Smooth muscle cell (in vitro differentiated cells): Measurements from ENCODE around the gene RASGRF2. TPM values are rescaled to one million over a fixed set of nuclear protein-coding genes. Genes with fewer than 3 reads are reported as not detected.
A peak's percentile ranks its signal among the peaks of the same experiment; 100 is the strongest.

Experiments
- DNase-seq: peaks from one replicate; lab custom pipeline; 2025; ENCODE audit not compliant: unreplicated experiment; lab: John Stamatoyannopoulos, UW
- H2AFZ ChIP-seq: fragments of 200-600 bp; sonication (generic); 2 replicates; pipeline ENCODE4 v1.6.0; 2016; ENCODE audit warnings: antibody characterized with exemption, low read depth, mild to moderate bottlenecking
- H3F3A ChIP-seq: fragments of 200-600 bp; sonication (generic); 2 replicates; pipeline ENCODE4 v1.6.0; 2017; ENCODE audit warnings: antibody characterized with exemption, low read depth
- H3K27ac ChIP-seq: fragments of 200-600 bp; sonication (generic); 2 replicates; pipeline ENCODE4 v1.5.1; 2016; ENCODE audit warnings: low read depth, mild to moderate bottlenecking
- H3K27me3 ChIP-seq: fragments of 200-600 bp; sonication (generic); 2 replicates; pipeline ENCODE4 v1.6.1; 2016; ENCODE audit warnings: low read depth, mild to moderate bottlenecking
- H3K36me3 ChIP-seq: fragments of 200-600 bp; sonication (generic); 2 replicates; pipeline ENCODE4 v1.5.1; 2016; ENCODE audit warnings: low read depth
- H3K4me1 ChIP-seq: fragments of 200-600 bp; sonication (generic); 2 replicates; pipeline ENCODE4 v1.5.1; 2016; ENCODE audit warnings: low read depth
- H3K4me2 ChIP-seq: fragments of 200-600 bp; sonication (generic); 2 replicates; pipeline ENCODE4 v1.6.0; 2016; ENCODE audit warnings: mild to moderate bottlenecking
- H3K4me3 ChIP-seq: fragments of 200-600 bp; sonication (generic); 2 replicates; pipeline ENCODE4 v1.5.1; 2016; ENCODE audit warnings: mild to moderate bottlenecking
- H3K79me2 ChIP-seq: fragments of 200-600 bp; sonication (generic); 2 replicates; pipeline ENCODE4 v1.6.0; 2016; ENCODE audit warnings: low read depth, mild to moderate bottlenecking
- H3K9ac ChIP-seq: fragments of 200-600 bp; sonication (generic); 2 replicates; pipeline ENCODE4 v1.6.0; 2016; ENCODE audit warnings: low read depth
- H3K9me3 ChIP-seq: fragments of 200-600 bp; sonication (generic); replicated peaks from 2 replicates; pipeline ENCODE4 v1.5.1; 2016; ENCODE audit warnings: low read depth
- H4K20me1 ChIP-seq: fragments of 200-600 bp; sonication (generic); 2 replicates; pipeline ENCODE4 v1.6.0; 2016; ENCODE audit warnings: low read depth
- CTCF ChIP-seq: fragments of 200-600 bp; sonication (generic); IDR thresholded peaks from 2 replicates; pipeline ENCODE4 v1.5.1; 2017; ENCODE audit warnings: borderline replicate concordance, mild to moderate bottlenecking, antibody characterized with exemption; ENCODE audit not compliant: insufficient read depth, poor library complexity, severe bottlenecking
- WGBS: methylation state at CpG from one replicate; pipeline ENCODE4 v1.1.7; 2016; ENCODE audit warnings: low lambda C conversion rate; 5-methylcytosine and 5-hydroxymethylcytosine counted together
- polyA plus RNA-seq: library from polyadenylated mRNA; unstranded; fragments of >200 nt; fragmentation: Nextera tagmentation; extraction: Ambion mirVana; gene quantifications from 2 replicates; pipeline ENCODE4 v1.2.1, GENCODE V29; 2016
- total RNA-seq: library from RNA; depleted of rRNA; stranded (reverse); fragments of >200 nt; gene quantifications from 2 replicates; pipeline ENCODE4 v1.2.3, GENCODE V29; 2014

The RASGRF2 gene
- total and polyA plus RNA-seq, 2 experiments from 2014 or later, result 11.1 to 24.7 TPM

GRCh38 chr5:80956272-80956671 lies 3.9 kb upstream of the RASGRF2 start:
- TF ChIP-seq CTCF, result no peak
- no peak for DNase-seq

GRCh38 chr5:80957031-80957761 lies 3.0 kb upstream of the RASGRF2 start:
- Histone ChIP-seq H3K27me3 (peaks cover 24% of the 10 kb centered on the region), H3K9ac (no peak overlapping the region), H3K36me3 (no peaks in the 10 kb centered on the region), H3K4me2 (peak overlapping the region; percentile 41), H3K9me3 (no peaks in the 10 kb centered on the region), H3K4me3 (no peak overlapping the region), H2AFZ (no peak overlapping the region), H3K27ac (peak overlapping the region; percentile 7), H4K20me1 (no peaks in the 10 kb centered on the region), H3K4me1 (peaks cover 14% of the 10 kb centered on the region), H3K79me2 (peaks cover 14% of the 10 kb centered on the region), H3F3A (no peaks in the 10 kb centered on the region)
- no peak for DNase-seq
- no peak for TF ChIP-seq CTCF
- 64% methylated on average over 6 of the region's 6 CpGs for WGBS

More at GRCh38 chr5:80956272-80956671, 3.9 kb upstream of the RASGRF2 start:
- Histone ChIP-seq H3K36me3 (no peaks in the 10 kb centered on the region), H4K20me1 (no peaks in the 10 kb centered on the region), H3K79me2 (peaks cover 5% of the 10 kb centered on the region), H3F3A (no peaks in the 10 kb centered on the region), H3K4me1 (peaks cover 8% of the 10 kb centered on the region), H3K9me3 (no peaks in the 10 kb centered on the region), H3K27ac (peak overlapping the region; percentile 7), H3K4me2 (peak overlapping the region; percentile 41), H2AFZ (no peak overlapping the region), H3K27me3 (peaks cover 24% of the 10 kb centered on the region), H3K4me3 (no peak overlapping the region), H3K9ac (no peak overlapping the region)
- 48% methylated on average over 7 of the region's 7 CpGs for WGBS

DNA sequence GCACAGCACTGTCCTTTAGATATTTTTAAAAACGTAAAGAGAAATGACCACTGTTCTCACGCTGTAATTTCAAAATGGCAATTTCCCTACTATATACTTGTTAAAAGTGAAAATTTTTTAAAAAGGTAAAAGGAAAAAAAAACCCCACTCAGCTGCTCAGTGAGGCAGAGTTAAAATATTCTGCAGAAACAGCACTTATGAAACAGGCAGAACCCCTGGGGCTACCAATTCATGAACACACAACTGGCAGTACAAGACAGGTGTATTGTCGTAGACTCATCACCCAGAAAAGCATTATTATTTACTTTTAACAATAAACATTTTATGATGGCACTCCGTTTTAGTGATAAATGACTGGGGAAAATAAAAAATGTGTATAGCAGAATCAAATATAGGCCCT lies 1.5 kb upstream of the RASGRF2 start:
- H3K4me1 ChIP-seq, result peaks cover 26% of the 10 kb centered on the region
- H3K27ac ChIP-seq, result no peak overlapping the region
- peaks cover 15% of the 10 kb centered on the region for H3K79me2 ChIP-seq
- H4K20me1 ChIP-seq, result no peaks in the 10 kb centered on the region
- DNase-seq, result no peak
- peaks cover 24% of the 10 kb centered on the region for H3K27me3 ChIP-seq
- WGBS, result 56% methylated on average over 4 of the region's 4 CpGs
- no peak overlapping the region for H2AFZ ChIP-seq
- no peaks in the 10 kb centered on the region for H3K36me3 ChIP-seq
- H3K4me2 ChIP-seq, result peak overlapping the region; percentile 92
- no peak overlapping the region for H3K4me3 ChIP-seq
- H3F3A ChIP-seq, result no peaks in the 10 kb centered on the region
- no peak for TF ChIP-seq CTCF
- H3K9ac ChIP-seq, result no peak overlapping the region
- H3K9me3 ChIP-seq, result no peaks in the 10 kb centered on the region

GRCh38 chr5:80959138-80959537 lies 1.0 kb upstream of the RASGRF2 start:
- no peak overlapping the region for H3K9ac ChIP-seq
- TF ChIP-seq CTCF, result no peak
- H3K4me1 ChIP-seq, result peaks cover 31% of the 10 kb centered on the region
- H3K79me2 ChIP-seq, result peaks cover 15% of the 10 kb centered on the region
- H3K9me3 ChIP-seq, result no peaks in the 10 kb centered on the region
- no peak for DNase-seq
- H3K36me3 ChIP-seq, result no peaks in the 10 kb centered on the region
- H3K27me3 ChIP-seq, result peaks cover 24% of the 10 kb centered on the region
- no peak overlapping the region for H3K4me3 ChIP-seq
- no peak overlapping the region for H3K27ac ChIP-seq
- H2AFZ ChIP-seq, result no peak overlapping the region
- peak overlapping the region; percentile 92 for H3K4me2 ChIP-seq
- no peaks in the 10 kb centered on the region for H3F3A ChIP-seq
- WGBS, result 30% methylated on average over 8 of the region's 8 CpGs
- no peaks in the 10 kb centered on the region for H4K20me1 ChIP-seq
